ENCODE measurements around the gene INTS15.

GRCh38 chr7:6554848-6555247 is 35.0 kb upstream of the INTS15 start:
- TF ChIP-seq CTCF (conservative IDR thresholded peaks at IDR 0.05; ENCODE audit: low read depth in 2 of 2) (no peak), EZH2phosphoT487 (IDR thresholded peaks at IDR 0.05; ENCODE audit: unreplicated experiment) (no peak), ETS1 (IDR thresholded peaks at IDR 0.05) (no peak), REST (IDR thresholded peaks at IDR 0.05; ENCODE audit: unreplicated experiment) (no peak), EZH2 (IDR thresholded peaks at IDR 0.05; ENCODE audit: low read depth, unreplicated experiment) (no peak), POLR2AphosphoS5 (IDR thresholded peaks at IDR 0.05; ENCODE audit: low read depth) (no peak), CREB1 (CRISPR knock-in tag; IDR thresholded peaks at IDR 0.05; ENCODE audit: low read depth) (no peak), JUNB (IDR thresholded peaks at IDR 0.05; ENCODE audit: unreplicated experiment) (no peak), NANOG (IDR thresholded peaks at IDR 0.05; ENCODE audit: borderline replicate concordance) (no peak)

Measured in GM23338 (cell line).